ENCODE measurements around the gene LZTFL1. TPM values are rescaled to one million over a fixed set of nuclear protein-coding genes. Genes with fewer than 3 reads are reported as not detected.

The LZTFL1 gene
- total RNA-seq, 1 experiment from 2014 or later, result 9.1 TPM

GRCh38 chr3:45841420-45841756, 531 bp downstream of the LZTFL1 start:
- TF ChIP-seq PRDM15 (CRISPR knock-in tag; IDR thresholded peaks at IDR 0.05) (no peak), ZNF219 (CRISPR knock-in tag; IDR thresholded peaks at IDR 0.05; ENCODE audit: borderline replicate concordance) (no peak), NR1H2 (CRISPR knock-in tag; IDR thresholded peaks at IDR 0.05) (no peak), ZNF232 (CRISPR knock-in tag; IDR thresholded peaks at IDR 0.05) (no peak), ESRRA (CRISPR knock-in tag; IDR thresholded peaks at IDR 0.05; ENCODE audit: borderline replicate concordance) (no peak), GRHL2 (CRISPR knock-in tag; IDR thresholded peaks at IDR 0.05; ENCODE audit: insufficient replicate concordance, severe bottlenecking) (no peak), MXD4 (CRISPR knock-in tag; IDR thresholded peaks at IDR 0.05; ENCODE audit: borderline replicate concordance) (no peak), EMX1 (CRISPR knock-in tag; IDR thresholded peaks at IDR 0.05) (no peak), MLX (CRISPR knock-in tag; IDR thresholded peaks at IDR 0.05) (no peak), ZNF138 (CRISPR knock-in tag; conservative IDR thresholded peaks at IDR 0.05) (no peak), FOXP1 (CRISPR knock-in tag; IDR thresholded peaks at IDR 0.05; ENCODE audit: borderline replicate concordance) (no peak), SOX15 (CRISPR knock-in tag; IDR thresholded peaks at IDR 0.05) (no peak), ATF2 (CRISPR knock-in tag; IDR thresholded peaks at IDR 0.05; ENCODE audit: borderline replicate concordance, low read depth) (no peak), GABPB1 (CRISPR knock-in tag; IDR thresholded peaks at IDR 0.05) (no peak), SMAD3 (CRISPR knock-in tag; IDR thresholded peaks at IDR 0.05; ENCODE audit: borderline replicate concordance) (no peak), RELA (CRISPR knock-in tag; IDR thresholded peaks at IDR 0.05; ENCODE audit: borderline replicate concordance) (no peak), TP53 (CRISPR knock-in tag; IDR thresholded peaks at IDR 0.05) (no peak), NFE2L1 (CRISPR knock-in tag; IDR thresholded peaks at IDR 0.05) (no peak), SMAD4 (CRISPR knock-in tag; IDR thresholded peaks at IDR 0.05) (no peak), ATF1 (CRISPR knock-in tag; IDR thresholded peaks at IDR 0.05) (no peak)
- Mint-ChIP-seq H3K9me3 (peaks cover 5% of the 10 kb centered on the region), H3K4me3 (peak overlapping the region; percentile 85), H3K27ac (no peak overlapping the region), H3K4me1 (peaks cover 4% of the 10 kb centered on the region), H3K27me3 (ENCODE audit: low read depth) (peaks cover 40% of the 10 kb centered on the region), H3K36me3 (no peaks in the 10 kb centered on the region)
- CTCF ChIA-PET, result interaction anchor here (0.9 to 2.2 kb wide), 5 partner anchors 8 to 181 kb away, joined by 3 to 9 read pairs (median 6); no protein-coding TSS in a partner anchor
- POLR2A ChIA-PET, result no interaction called here
- ATAC-seq (no peak; the same call in 1 of the 2 replicates), DNase-seq (ENCODE audit: low spot score) (no peak)

GRCh38 chr3:45838466-45838865, 3.5 kb downstream of the LZTFL1 start:
- ATAC-seq (no peak), DNase-seq (ENCODE audit: low spot score) (no peak)
- peaks cover 5% of the 10 kb centered on the region for H3K9me3 Mint-ChIP-seq
- ChIA-PET CTCF (no interaction called here), POLR2A (no interaction called here)
- H3K27ac Mint-ChIP-seq, result no peak overlapping the region
- H3K4me3 Mint-ChIP-seq, result no peak overlapping the region
- peaks cover 18% of the 10 kb centered on the region for H3K27me3 Mint-ChIP-seq (ENCODE audit: low read depth)
- no peaks in the 10 kb centered on the region for H3K36me3 Mint-ChIP-seq
- H3K4me1 Mint-ChIP-seq, result peaks cover 4% of the 10 kb centered on the region
- TF ChIP-seq E2F5 (CRISPR knock-in tag; IDR thresholded peaks at IDR 0.05) (no peak), ZNF317 (CRISPR knock-in tag; IDR thresholded peaks at IDR 0.05; ENCODE audit: borderline replicate concordance, low read depth) (no peak), PREB (CRISPR knock-in tag; IDR thresholded peaks at IDR 0.05; ENCODE audit: borderline replicate concordance) (no peak), FOXP1 (CRISPR knock-in tag; IDR thresholded peaks at IDR 0.05; ENCODE audit: borderline replicate concordance) (no peak), NR2C2 (CRISPR knock-in tag; IDR thresholded peaks at IDR 0.05) (no peak), SP1 (CRISPR knock-in tag; conservative IDR thresholded peaks at IDR 0.05) (no peak), ZNF512 (CRISPR knock-in tag; IDR thresholded peaks at IDR 0.05; ENCODE audit: borderline replicate concordance) (no peak), IRF1 (CRISPR knock-in tag; IDR thresholded peaks at IDR 0.05) (no peak), ZNF121 (CRISPR knock-in tag; IDR thresholded peaks at IDR 0.05) (no peak)

Measured in WTC11 (cell line).